ENCODE data around the gene LRRC9. TPM values are rescaled to one million over a fixed set of nuclear protein-coding genes. Genes with fewer than 3 reads are reported as not detected.

LRRC9 gene
- total RNA-seq, 1 donor: under 0.01 TPM

DNA sequence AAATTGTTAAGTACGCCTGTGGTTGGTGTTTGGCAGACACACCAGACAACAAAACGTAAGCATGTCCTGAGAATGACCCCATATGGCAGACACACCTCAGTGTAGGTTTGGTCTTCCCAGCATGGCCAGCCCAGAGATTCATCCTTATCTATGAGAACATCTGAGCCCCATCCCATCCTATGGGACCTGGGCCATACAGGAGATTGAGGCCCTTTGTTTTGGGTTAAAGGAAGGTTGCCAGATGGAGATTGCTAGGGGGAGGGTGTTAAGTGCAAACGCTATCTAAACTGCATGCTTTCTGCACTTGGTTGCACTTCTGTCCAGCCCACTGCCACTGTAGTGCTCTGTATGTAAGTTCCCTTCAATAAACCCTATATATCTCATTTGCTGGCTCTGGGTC is 167.7 kb downstream of the LRRC9 start:
- TF ChIP-seq, protein P1, sequence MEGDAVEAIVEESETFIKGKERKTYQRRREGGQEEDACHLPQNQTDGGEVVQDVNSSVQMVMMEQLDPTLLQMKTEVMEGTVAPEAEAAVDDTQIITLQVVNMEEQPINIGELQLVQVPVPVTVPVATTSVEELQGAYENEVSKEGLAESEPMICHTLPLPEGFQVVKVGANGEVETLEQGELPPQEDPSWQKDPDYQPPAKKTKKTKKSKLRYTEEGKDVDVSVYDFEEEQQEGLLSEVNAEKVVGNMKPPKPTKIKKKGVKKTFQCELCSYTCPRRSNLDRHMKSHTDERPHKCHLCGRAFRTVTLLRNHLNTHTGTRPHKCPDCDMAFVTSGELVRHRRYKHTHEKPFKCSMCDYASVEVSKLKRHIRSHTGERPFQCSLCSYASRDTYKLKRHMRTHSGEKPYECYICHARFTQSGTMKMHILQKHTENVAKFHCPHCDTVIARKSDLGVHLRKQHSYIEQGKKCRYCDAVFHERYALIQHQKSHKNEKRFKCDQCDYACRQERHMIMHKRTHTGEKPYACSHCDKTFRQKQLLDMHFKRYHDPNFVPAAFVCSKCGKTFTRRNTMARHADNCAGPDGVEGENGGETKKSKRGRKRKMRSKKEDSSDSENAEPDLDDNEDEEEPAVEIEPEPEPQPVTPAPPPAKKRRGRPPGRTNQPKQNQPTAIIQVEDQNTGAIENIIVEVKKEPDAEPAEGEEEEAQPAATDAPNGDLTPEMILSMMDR (IDR thresholded peaks at IDR 0.05; ENCODE audit: insufficient read depth, low read depth, low read length): no peak
- no peak overlapping the region for H3K4me3 ChIP-seq (ENCODE audit: low read depth, low read length)
- DNase-seq (ENCODE audit: low read depth): no peak

DNA sequence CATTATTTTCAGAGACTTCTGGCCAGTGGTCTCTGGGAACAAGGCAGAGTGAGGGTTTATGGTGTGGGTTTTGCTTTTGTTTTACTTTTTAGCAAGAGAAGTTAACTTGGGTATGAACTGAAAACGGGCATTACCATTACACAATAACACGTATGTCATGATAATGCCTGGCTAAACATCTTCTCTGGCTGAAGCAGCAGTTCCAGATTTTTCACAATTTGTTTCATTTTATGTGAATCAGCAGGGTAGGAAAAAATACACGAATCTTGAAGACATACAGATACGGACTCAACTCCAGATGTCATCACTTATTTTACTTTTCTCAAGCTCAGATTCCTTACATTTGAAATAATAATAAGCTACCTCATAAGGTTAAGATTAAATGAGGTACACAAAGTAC is 169.3 kb downstream of the LRRC9 start:
- no peak overlapping the region for H3K4me3 ChIP-seq (ENCODE audit: low read depth, low read length)
- no peak for DNase-seq (ENCODE audit: low read depth)
- TF ChIP-seq, protein P1 (IDR thresholded peaks at IDR 0.05; ENCODE audit: insufficient read depth, low read depth, low read length): no peak

DNA sequence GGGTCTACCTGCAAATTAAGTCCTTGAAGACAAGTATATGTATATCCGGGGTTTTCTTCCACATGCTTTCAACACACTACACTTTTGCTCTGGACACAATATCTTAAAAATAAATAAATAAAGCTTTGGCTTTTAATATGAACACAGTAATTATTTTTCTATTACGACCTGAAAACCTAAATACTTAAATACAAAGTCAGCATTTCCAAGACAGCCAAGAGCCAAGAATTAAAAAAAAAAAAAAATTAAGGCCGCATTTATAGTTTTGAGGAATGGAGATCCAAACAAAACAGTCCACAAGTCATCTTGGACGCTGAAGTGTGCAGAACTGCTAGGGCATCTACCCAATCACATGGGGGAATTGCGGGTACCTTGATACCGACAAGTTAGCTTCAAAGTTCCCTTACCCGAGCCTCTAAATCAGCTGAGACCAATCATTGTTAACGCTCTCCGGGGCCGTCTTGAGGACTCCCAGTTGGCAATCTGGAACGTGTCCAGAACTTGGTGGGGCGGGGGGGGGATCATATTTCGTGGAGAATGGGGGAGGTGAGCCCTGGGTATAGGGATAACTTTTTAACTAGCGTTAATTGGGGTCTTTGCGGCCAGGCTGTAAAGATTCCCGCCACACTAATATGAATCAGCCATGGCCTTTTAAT is 171.0 kb downstream of the LRRC9 start:
- TF ChIP-seq, protein P1 (IDR thresholded peaks at IDR 0.05; ENCODE audit: insufficient read depth, low read depth, low read length): no peak
- DNase-seq (ENCODE audit: low read depth): peak; percentile 82
- peak overlapping the region; percentile 96 for H3K4me3 ChIP-seq (ENCODE audit: low read depth, low read length)

DNA sequence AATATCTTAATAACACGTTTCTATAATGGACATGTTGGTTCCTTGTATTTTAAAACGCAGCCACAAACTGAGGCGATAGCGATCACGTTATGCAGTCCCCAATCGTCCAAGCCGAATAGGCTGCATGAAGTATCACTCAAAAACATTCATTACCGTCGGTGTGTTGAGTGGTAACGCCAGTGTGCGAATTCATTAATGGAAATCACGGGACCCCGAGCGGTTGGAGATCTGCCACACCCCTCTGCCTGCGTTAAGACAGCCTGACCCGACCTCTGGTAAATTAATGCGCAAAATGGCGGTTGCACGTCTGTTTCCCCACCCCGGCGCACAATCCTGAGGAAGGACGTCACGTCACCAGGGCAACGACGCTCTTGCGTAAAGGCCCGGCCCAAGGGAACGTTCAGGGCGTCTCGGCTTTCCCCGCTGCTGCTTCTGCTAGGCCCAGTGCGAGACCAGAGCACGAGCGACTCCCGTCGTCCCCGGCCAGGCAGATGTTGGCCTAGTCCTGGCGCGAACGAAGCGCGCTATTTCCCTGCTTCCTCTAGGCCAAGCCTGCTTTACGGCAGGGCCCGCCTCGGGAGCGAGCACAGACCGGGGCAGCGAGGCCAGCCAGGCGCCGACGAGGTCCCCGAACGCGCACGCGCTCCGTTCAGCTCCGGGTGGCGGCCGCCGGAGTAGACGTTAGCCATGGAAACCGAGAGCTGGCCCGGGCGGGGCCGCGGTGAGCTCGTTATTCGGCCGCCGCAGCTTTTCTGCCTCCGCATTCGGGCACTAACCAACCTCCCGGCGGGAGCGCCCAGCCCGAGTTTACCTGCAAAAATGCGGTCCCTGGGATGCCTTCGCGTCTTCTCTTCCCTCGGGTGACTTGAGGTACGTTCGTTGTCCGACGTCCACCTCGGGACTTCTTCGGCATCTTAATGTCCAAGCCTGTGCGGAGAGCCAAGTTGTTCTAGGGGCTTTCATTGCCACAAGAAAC is 171.9 kb downstream of the LRRC9 start, which contains the start of gene PCNX4:
Gene PCNX4 (plus strand): TSS at position 374 of the 976 bp plus-strand sequence. CDS start 15,716 bp downstream, outside the sequence.
- H3K4me3 ChIP-seq (ENCODE audit: low read depth, low read length): peak within 1 kb of the TSS; percentile 96
- TF ChIP-seq, protein P1 (IDR thresholded peaks at IDR 0.05; ENCODE audit: insufficient read depth, low read depth, low read length): no peak
- DNase-seq (ENCODE audit: low read depth): peak; percentile 99

DNA sequence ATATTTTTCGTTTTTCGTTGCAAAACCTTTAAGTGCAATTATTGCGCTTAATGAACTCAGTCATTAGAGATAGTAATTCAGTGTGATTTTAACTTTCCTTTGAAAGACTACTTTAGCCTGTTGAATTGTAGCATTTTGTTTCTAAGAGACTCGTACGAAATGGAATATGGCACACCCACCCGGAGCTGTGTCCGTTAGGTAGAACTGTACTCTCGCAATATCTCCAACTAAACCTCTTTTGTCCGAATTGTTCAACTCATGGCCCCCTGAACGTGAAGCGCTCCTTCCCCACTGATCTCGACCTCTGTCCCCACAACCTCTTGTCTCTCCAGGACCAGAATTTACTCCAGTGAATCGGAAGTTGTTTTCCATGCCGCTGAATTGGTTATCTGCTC is 172.6 kb downstream of the LRRC9 start:
- DNase-seq (ENCODE audit: low read depth): peak; percentile 54
- TF ChIP-seq, protein P1 (IDR thresholded peaks at IDR 0.05; ENCODE audit: insufficient read depth, low read depth, low read length): no peak
- peak overlapping the region; percentile 96 for H3K4me3 ChIP-seq (ENCODE audit: low read depth, low read length)

DNA sequence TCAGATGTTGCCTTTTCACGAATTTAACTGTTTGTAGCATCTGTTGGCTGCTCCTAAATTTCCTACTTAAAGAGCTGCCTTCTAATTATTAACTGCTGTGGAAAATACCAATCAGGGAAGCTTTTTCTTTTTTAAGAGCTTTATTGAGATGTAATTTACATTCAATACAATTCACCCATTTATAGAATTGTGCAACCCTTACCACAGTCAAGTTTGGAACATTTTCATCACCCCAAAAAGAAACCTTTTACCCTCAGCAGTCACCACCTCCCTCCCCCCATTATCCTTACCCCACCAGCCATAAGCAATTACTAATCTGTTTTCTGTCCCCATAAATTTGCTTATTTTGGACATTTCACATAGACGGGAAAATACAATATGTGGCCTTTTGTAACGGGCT is 173.1 kb downstream of the LRRC9 start:
- peak overlapping the region; percentile 96 for H3K4me3 ChIP-seq (ENCODE audit: low read depth, low read length)
- TF ChIP-seq, protein P1 (IDR thresholded peaks at IDR 0.05; ENCODE audit: insufficient read depth, low read depth, low read length): no peak
- peak; percentile 41 for DNase-seq (ENCODE audit: low read depth)

Data from fibroblast of villous mesenchyme (primary cell).